GM12892 (cell line): ENCODE data around the gene UNC13D.

ENCODE experiments used
- POLR2A ChIP-seq: IDR thresholded peaks from 2 replicates; pipeline ENCODE4 v1.6.1; 2011; ENCODE audit warnings: low read depth, low read length, control low read depth
- POLR2AphosphoS5 ChIP-seq: IDR thresholded peaks from 2 replicates; pipeline ENCODE4 v1.6.1; 2011; ENCODE audit warnings: low read depth, low read length, control low read depth
- TAF1 ChIP-seq: IDR thresholded peaks from 2 replicates; pipeline ENCODE4 v1.6.1; 2011; ENCODE audit warnings: low read depth, mild to moderate bottlenecking, control low read depth, low read length, borderline replicate concordance

DNA sequence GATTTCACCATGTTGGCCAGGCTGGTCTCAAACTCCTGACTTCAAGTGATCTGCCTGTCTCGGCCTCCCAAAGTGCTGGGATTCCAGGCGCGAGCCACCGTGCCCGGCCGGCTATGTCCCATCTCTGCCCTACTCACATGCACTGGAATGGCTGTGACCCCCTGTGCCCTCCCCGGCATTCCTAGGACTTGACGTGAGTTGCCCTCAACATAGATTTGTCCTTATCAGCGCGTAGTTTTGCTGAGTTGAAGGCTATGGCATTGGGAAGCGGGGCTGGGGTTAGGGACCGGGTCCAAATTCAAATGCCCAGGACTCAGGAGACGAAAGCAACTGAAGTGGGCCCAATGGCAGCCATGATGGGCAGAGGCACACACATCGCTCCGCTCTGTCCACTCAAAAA lies 5.8 kb downstream of the UNC13D start:
- no peak for TF ChIP-seq POLR2A
- no peak for TF ChIP-seq POLR2AphosphoS5
- no peak for TF ChIP-seq TAF1
